ENCODE data around the gene MYH11.

GRCh38 chr16:15853021-15853420 lies 3.8 kb downstream of the MYH11 start:
- no peak for TF ChIP-seq CTCF (IDR thresholded peaks at IDR 0.05)
- TF ChIP-seq POLR2A (IDR thresholded peaks at IDR 0.05), result no peak

All from thyroid gland (tissue), 4 donors.